Activated CD4-positive, CD25-positive, alpha-beta regulatory T cell treated with anti-CD3 and anti-CD28 coated beads, Interleukin-2, amount 50 U/mL, for 16 hours (primary cell): Measurements from ENCODE around the gene ALKBH3.

Experiments
- DNase-seq: peaks from one replicate; pipeline ENCODE4 v3.0.0-alpha.2; 2020; ENCODE audit warnings: low read depth, low spot score

Gene ALKBH3

GRCh38 chr11:43894546-43894945 lies 13.9 kb downstream of the ALKBH3 start:
- no peak for DNase-seq

- no peak for DNase-seq
Measured at GRCh38 chr11:43895601-43896000, 15.0 kb downstream of the ALKBH3 start.

GRCh38 chr11:43898574-43898973 lies 17.9 kb downstream of the ALKBH3 start:
- DNase-seq, result no peak

GRCh38 chr11:43899094-43899493 lies 18.5 kb downstream of the ALKBH3 start:
- no peak for DNase-seq

GRCh38 chr11:43901551-43901950 lies 20.9 kb downstream of the ALKBH3 start:
- no peak for DNase-seq

GRCh38 chr11:43903078-43903477 lies 22.4 kb downstream of the ALKBH3 start:
- DNase-seq, result no peak

- DNase-seq, result no peak
Measured at GRCh38 chr11:43903969-43904368, 23.3 kb downstream of the ALKBH3 start.

GRCh38 chr11:43904742-43905535 lies 24.3 kb downstream of the ALKBH3 start:
- DNase-seq, result no peak

GRCh38 chr11:43905813-43906241 lies 25.2 kb downstream of the ALKBH3 start:
- no peak for DNase-seq

- DNase-seq, result no peak
Measured at GRCh38 chr11:43907028-43907975, 26.7 kb downstream of the ALKBH3 start.

GRCh38 chr11:43908191-43908590 lies 27.6 kb downstream of the ALKBH3 start:
- no peak for DNase-seq

GRCh38 chr11:43908683-43909082 lies 28.1 kb downstream of the ALKBH3 start:
- no peak for DNase-seq

- no peak for DNase-seq
Measured at GRCh38 chr11:43913829-43914380, 33.3 kb downstream of the ALKBH3 start.

- no peak for DNase-seq
Measured at GRCh38 chr11:43914466-43914865, 33.8 kb downstream of the ALKBH3 start.

GRCh38 chr11:43916621-43917020 lies 36.0 kb downstream of the ALKBH3 start:
- DNase-seq, result no peak

GRCh38 chr11:43917851-43918250 lies 37.2 kb downstream of the ALKBH3 start:
- DNase-seq, result no peak

GRCh38 chr11:43918662-43919061 lies 38.0 kb downstream of the ALKBH3 start:
- no peak for DNase-seq

GRCh38 chr11:43919852-43920597 lies 39.4 kb downstream of the ALKBH3 start:
- no peak for DNase-seq

GRCh38 chr11:43920598-43921419 lies 40.2 kb downstream of the ALKBH3 start:
- DNase-seq, result no peak

GRCh38 chr11:43921561-43922294 lies 41.1 kb downstream of the ALKBH3 start:
- DNase-seq, result no peak
